GM12878 (cell line): Measurements from ENCODE around the gene IRX5. TPM values are rescaled to one million over a fixed set of nuclear protein-coding genes. Genes with fewer than 3 reads are reported as not detected.

Experiments used
- ATAC-seq: fragments of 200-7000 bp; cut with Tn5 transposase; 3 replicates; pipeline ENCODE4 v1.9.1; 2020; ENCODE audit warnings: mild to moderate bottlenecking, moderate library complexity
- BruUV-seq: library from RNA; stranded (reverse); fragments of 400-500 nt; replicated peaks from 2 replicates; lab custom pipeline; 2021; lab: Mats Ljungman, UMichigan
- CTCF ChIA-PET: fragments of 300-600 bp; sonication (Branson Sonifier 250); formaldehyde crosslinking; extraction: SDS; loops from one replicate; lab custom pipeline; 2021; ENCODE audit warnings: inconsistent platforms; lab: Yijun Ruan, JAX
- POLR2A ChIA-PET: fragments of 350-600 bp; formaldehyde crosslinking; extraction: SDS; loops from one replicate; lab custom pipeline; 2021; ENCODE audit warnings: inconsistent platforms; lab: Charles Lee
- RAD21 ChIA-PET: fragments of 300-600 bp; sonication (Branson Sonifier 250); formaldehyde crosslinking; loops from one replicate; lab custom pipeline; 2023; ENCODE audit warnings: antibody characterized with exemption; ENCODE audit not compliant: unreplicated experiment; lab: Charles Lee
- SMC1A ChIA-PET: fragments of 300-600 bp; sonication (Branson Sonifier 250); formaldehyde crosslinking; loops from one replicate; lab custom pipeline; 2023; ENCODE audit not compliant: unreplicated experiment, uncharacterized antibody; lab: Charles Lee
- DNase-seq: peaks from one replicate; pipeline ENCODE4 v3.0.0-alpha.2; 2011; ENCODE audit warnings: low read depth, low spot score
- FAIRE-seq: peaks from 3 replicates; lab custom pipeline; 2011; peaks lifted over from hg19 to GRCh38; lab: Jason Lieb, UNC
- H2AFZ ChIP-seq: 2 replicates; pipeline ENCODE4 v1.6.0; 2011; ENCODE audit warnings: low read depth, low read length, control low read depth; ENCODE audit not compliant: control insufficient read depth
- H3K27ac ChIP-seq: 2 replicates; pipeline ENCODE4 v1.5.1; 2011; ENCODE audit warnings: control low read depth; ENCODE audit not compliant: control insufficient read depth, insufficient read depth
- H3K27me3 ChIP-seq, 2 experiments: replicated peaks in 1 of 2; 2 replicates each; pipeline versions ENCODE4 v1.6.0 to v1.6.1; 2011; ENCODE audit warnings: low read length in 1 of 2; ENCODE audit not compliant: control insufficient read depth in 2 of 2, insufficient read depth in 2 of 2
- H3K36me3 ChIP-seq, 2 experiments: 2 replicates each; pipeline ENCODE4 v1.5.1; 2011; ENCODE audit warnings: low read length in 1 of 2; ENCODE audit not compliant: control insufficient read depth in 2 of 2, insufficient read depth in 2 of 2
- H3K4me1 ChIP-seq: 2 replicates; pipeline ENCODE4 v1.6.1; 2011; ENCODE audit warnings: mild to moderate bottlenecking, low read length, moderate library complexity, mixed read lengths; ENCODE audit not compliant: control insufficient read depth, insufficient read depth
- H3K4me2 ChIP-seq: 2 replicates; pipeline ENCODE4 v1.6.0; 2011; ENCODE audit warnings: control low read depth; ENCODE audit not compliant: control insufficient read depth, insufficient read depth
- H3K4me3 ChIP-seq: fragments of 200-600 bp; sonication (generic); 2 replicates; pipeline ENCODE4 v1.5.1; 2016
- H3K79me2 ChIP-seq: 2 replicates; pipeline ENCODE4 v1.6.0; 2011; ENCODE audit warnings: low read length; ENCODE audit not compliant: control insufficient read depth, insufficient read depth
- H3K9ac ChIP-seq: 2 replicates; pipeline ENCODE4 v1.8.0; 2011; ENCODE audit warnings: low read length, control low read depth, mixed read lengths; ENCODE audit not compliant: control insufficient read depth, insufficient read depth
- H3K9me3 ChIP-seq: replicated peaks from 3 replicates; pipeline ENCODE4 v1.5.1; 2011; ENCODE audit warnings: mild to moderate bottlenecking, low read length; ENCODE audit not compliant: control insufficient read depth, insufficient read depth
- H4K20me1 ChIP-seq: 2 replicates; pipeline ENCODE4 v1.6.0; 2011; ENCODE audit not compliant: control insufficient read depth, insufficient read depth
- ATF3 ChIP-seq: IDR thresholded peaks from 2 replicates; pipeline ENCODE4 v1.6.1; 2011; ENCODE audit warnings: low read depth, mild to moderate bottlenecking, low read length, moderate library complexity, borderline replicate concordance; ENCODE audit errors: extremely low read depth
- CHD4 ChIP-seq: fragments of 200-600 bp; sonication (generic); IDR thresholded peaks from 2 replicates; pipeline ENCODE4 v1.6.1; 2016; ENCODE audit warnings: mild to moderate bottlenecking
- E2F8 ChIP-seq: fragments of 450-650 bp; IDR thresholded peaks from 2 replicates; pipeline ENCODE4 v1.6.1; 2018; ENCODE audit warnings: mild to moderate bottlenecking, low read depth, moderate library complexity; ENCODE audit not compliant: partially characterized antibody
- EGR1 ChIP-seq, 2 experiments: IDR thresholded peaks; 1 replicate in 1 of 2; 2 replicates in 1 of 2; pipeline ENCODE4 v1.6.1; 2011 to 2012; ENCODE audit warnings: low read depth in 2 of 2, low read length in 2 of 2, borderline replicate concordance in 1 of 2, mild to moderate bottlenecking in 1 of 2, moderate library complexity in 1 of 2
- FOS ChIP-seq: IDR thresholded peaks from 3 replicates; pipeline ENCODE4 v1.6.1; 2011; ENCODE audit warnings: borderline replicate concordance; ENCODE audit not compliant: insufficient read length; ENCODE audit errors: extremely low read depth
- HDGF ChIP-seq: fragments of 450-650 bp; IDR thresholded peaks from 2 replicates; pipeline ENCODE4 v1.6.1; 2016; ENCODE audit warnings: antibody characterized with exemption
- IRF3 ChIP-seq: fragments of 450-650 bp; IDR thresholded peaks from 2 replicates; pipeline ENCODE4 v1.6.1; 2014; ENCODE audit warnings: mild to moderate bottlenecking
- LARP7 ChIP-seq: fragments of 450-650 bp; IDR thresholded peaks from 2 replicates; pipeline ENCODE4 v1.6.1; 2017; ENCODE audit warnings: mild to moderate bottlenecking
- MXI1 ChIP-seq: fragments of 150-350 bp; IDR thresholded peaks from 2 replicates; pipeline ENCODE4 v1.6.1; 2011; ENCODE audit warnings: low read depth, mild to moderate bottlenecking, inconsistent platforms, low read length, improper control_type of control experiment
- RBBP5 ChIP-seq: fragments of 200-600 bp; sonication (generic); conservative IDR thresholded peaks from 2 replicates; pipeline ENCODE4 v1.6.1; 2016
- SIN3A ChIP-seq: IDR thresholded peaks from 2 replicates; pipeline ENCODE4 v1.6.1; 2012; ENCODE audit warnings: low read depth, low read length, improper control_type of control experiment
- SPI1 ChIP-seq: IDR thresholded peaks from 2 replicates; pipeline ENCODE4 v1.6.1; 2011; ENCODE audit warnings: low read depth, mild to moderate bottlenecking, low read length, moderate library complexity, borderline replicate concordance; ENCODE audit not compliant: insufficient read depth
- YBX1 ChIP-seq: fragments of 450-650 bp; IDR thresholded peaks from 2 replicates; pipeline ENCODE4 v1.6.1; 2016; ENCODE audit warnings: antibody characterized with exemption
- WGBS: methylation state at CpG from one replicate; pipeline ENCODE4 v1.1.6; 2016; ENCODE audit warnings: low lambda C conversion rate; ENCODE audit not compliant: insufficient replicate concordance, insufficient coverage; ENCODE audit errors: missing lambda C conversion rate; 5-methylcytosine and 5-hydroxymethylcytosine counted together
- in situ Hi-C: fragments of 300-500 bp; cut with MboI; formaldehyde crosslinking; loops from 9 replicates; pipeline ENCODE4 v1.14.3; 2018; ENCODE audit warnings: mixed read lengths
- intact Hi-C: fragments of 100-400 bp; cut with micrococcal nuclease; formaldehyde crosslinking; loops from one replicate; pipeline ENCODE4 v1.14.2; 2022; ENCODE audit not compliant: unreplicated experiment
- polyA plus RNA-seq, 11 experiments: library from polyadenylated mRNA; depleted of rRNA in 4 of 11; unstranded in 6 of 11; stranded (reverse) in 5 of 11; fragments of >200 nt; fragmentation: Nextera tagmentation in 4 of 11; fragmentation: Illumina TruSeq in 1 of 11; extraction: Ambion mirVana in 4 of 11; extraction: Trizol in 1 of 11; gene quantifications; 1 replicate in 1 of 11; 2 replicates in 10 of 11; pipeline versions ENCODE4 v1.2.1 to v1.2.3, GENCODE V29; 2011 to 2016; ENCODE audit warnings: inconsistent platforms in 2 of 11, missing spikeins in 2 of 11, low read depth in 1 of 11
- total RNA-seq, 4 experiments: library from RNA; depleted of rRNA in 3 of 4; stranded (reverse); fragments of >200 nt in 3 of 4; fragmentation: Illumina TruSeq in 1 of 4; extraction: Trizol in 1 of 4; gene quantifications; 2 replicates each; pipeline versions ENCODE4 v1.2.1 to v1.2.3, GENCODE V29; 2013 to 2021

The IRX5 gene
- total and polyA plus RNA-seq, 10 of the 15 experiments (the other 5 are each of a cell fraction or from before 2014, with no cell fraction given), result 0.08 TPM; not detected in 9

GRCh38 chr16:54974367-54974766 lies 43.7 kb downstream of the IRX5 start:
- H3K9me3 ChIP-seq, result no peaks in the 10 kb centered on the region
- no peak overlapping the region for H3K9ac ChIP-seq
- H2AFZ ChIP-seq, result no peak overlapping the region
- no peak overlapping the region for H3K27ac ChIP-seq
- H3K4me1 ChIP-seq, result no peaks in the 10 kb centered on the region
- no peaks in the 10 kb centered on the region; a peak in 1 of 4 replicates for H3K27me3 ChIP-seq
- ChIA-PET RAD21 (no interaction called here), SMC1A (no interaction called here), CTCF (no interaction called here), POLR2A (no interaction called here)
- H3K4me2 ChIP-seq, result no peak overlapping the region
- ATAC-seq, result no peak
- no peak for DNase-seq
- no peaks in the 10 kb centered on the region for H3K36me3 ChIP-seq
- FAIRE-seq, result no peak
- no TSS peak for BruUV-seq
- in situ Hi-C loops, result no loop called here
- no peaks in the 10 kb centered on the region for H3K79me2 ChIP-seq
- H3K4me3 ChIP-seq, result no peak overlapping the region
- WGBS, result 10% methylated on average over 5 of the region's 5 CpGs
- no peak for TF ChIP-seq HDGF
- TF ChIP-seq CHD4, result no peak
- TF ChIP-seq FOS, result no peak
- no peak for TF ChIP-seq SIN3A
- no peak for TF ChIP-seq SPI1
- intact Hi-C loops, result no loop called here
- no peaks in the 10 kb centered on the region for H4K20me1 ChIP-seq

DNA sequence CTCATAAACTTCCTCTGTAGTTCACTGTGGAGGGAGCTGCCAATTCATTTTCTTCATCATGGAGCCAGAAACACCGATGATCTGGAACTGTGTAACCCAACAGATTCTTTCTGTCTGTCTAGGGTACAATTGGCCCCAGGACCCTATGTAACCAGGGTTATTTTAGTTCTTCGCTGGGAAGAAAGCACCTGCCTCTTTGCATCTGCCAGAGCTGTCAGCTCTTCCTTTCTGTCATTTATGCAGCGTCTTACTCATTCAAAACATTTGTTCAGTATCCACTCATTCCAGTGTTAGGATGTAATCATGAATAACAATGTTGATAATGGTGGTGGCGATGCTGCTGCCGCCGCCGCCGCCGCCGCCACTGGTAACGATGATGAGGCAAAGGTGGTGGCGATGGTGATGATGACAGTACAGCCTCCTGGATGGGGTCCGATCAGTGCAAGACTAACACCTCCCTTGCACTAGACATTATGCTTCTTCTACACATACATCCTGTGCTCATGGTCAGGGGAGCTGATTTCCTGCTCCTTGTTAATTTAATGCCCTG lies 46.1 kb downstream of the IRX5 start:
- H3K4me2 ChIP-seq, result no peak overlapping the region
- DNase-seq (no peak), ATAC-seq (no peak), FAIRE-seq (no peak)
- intact Hi-C loops, result no loop called here
- in situ Hi-C loops, result no loop called here
- no peak overlapping the region for H3K4me3 ChIP-seq
- no peaks in the 10 kb centered on the region for H3K4me1 ChIP-seq
- H3K79me2 ChIP-seq, result no peaks in the 10 kb centered on the region
- ChIA-PET SMC1A (no interaction called here), CTCF (interaction anchor here (0.6 kb wide), 1 partner anchor 17 kb away, joined by 3 read pairs; no protein-coding TSS in a partner anchor), RAD21 (no interaction called here), POLR2A (no interaction called here)
- no peaks in the 10 kb centered on the region for H4K20me1 ChIP-seq
- H3K27ac ChIP-seq, result no peak overlapping the region
- no peaks in the 10 kb centered on the region for H3K9me3 ChIP-seq
- H3K27me3 ChIP-seq, result no peaks in the 10 kb centered on the region
- no peaks in the 10 kb centered on the region for H3K36me3 ChIP-seq
- WGBS, result 55% methylated on average over 13 of the region's 13 CpGs
- H3K9ac ChIP-seq, result no peak overlapping the region
- no peak overlapping the region for H2AFZ ChIP-seq
- BruUV-seq, result no TSS peak
- TF ChIP-seq EGR1 (IDR thresholded peaks at IDR 0.05; ENCODE audit: borderline replicate concordance in 1 of 2, low read depth in 2 of 2, low read length in 2 of 2), result no peak
- no peak for TF ChIP-seq MXI1
- no peak for TF ChIP-seq LARP7
- no peak for TF ChIP-seq RBBP5
- TF ChIP-seq IRF3, result no peak
- TF ChIP-seq YBX1, result no peak
- no peak for TF ChIP-seq ATF3
- TF ChIP-seq E2F8, result no peak
